NCI-H2081 treated with DMSO at 0.1 percent for 48 hours (cell line): ENCODE data around the gene CGB8.
"Not testable (repeated sequence)": the region's sequence is repeated elsewhere in the genome, so short reads cannot be mapped to it uniquely, and the experiment has no call there.

Source experiments
- DNase-seq: peaks from one replicate; lab custom pipeline; 2025; lab: John Stamatoyannopoulos, UW

Gene CGB8

DNA sequence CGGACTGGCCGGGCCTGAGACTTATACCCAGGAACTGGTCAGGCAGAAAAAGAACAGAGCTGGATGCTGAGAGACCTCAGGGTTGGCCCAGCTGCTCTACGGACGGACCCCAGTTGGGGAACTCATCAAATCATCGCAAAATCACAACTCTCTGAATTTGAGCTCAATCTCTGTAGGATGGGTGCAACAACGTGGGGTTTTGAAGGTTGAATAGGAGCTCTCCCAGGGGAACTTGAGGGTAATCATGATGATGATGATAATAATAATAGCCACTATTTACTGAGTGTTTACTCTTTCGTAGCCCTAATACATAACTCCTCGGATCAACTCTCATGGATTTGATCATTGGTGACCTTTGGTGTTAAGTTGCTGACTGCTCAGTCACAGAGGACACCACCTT is 18.6 kb downstream of the CGB8 start:
- not testable (repeated sequence) for DNase-seq

DNA sequence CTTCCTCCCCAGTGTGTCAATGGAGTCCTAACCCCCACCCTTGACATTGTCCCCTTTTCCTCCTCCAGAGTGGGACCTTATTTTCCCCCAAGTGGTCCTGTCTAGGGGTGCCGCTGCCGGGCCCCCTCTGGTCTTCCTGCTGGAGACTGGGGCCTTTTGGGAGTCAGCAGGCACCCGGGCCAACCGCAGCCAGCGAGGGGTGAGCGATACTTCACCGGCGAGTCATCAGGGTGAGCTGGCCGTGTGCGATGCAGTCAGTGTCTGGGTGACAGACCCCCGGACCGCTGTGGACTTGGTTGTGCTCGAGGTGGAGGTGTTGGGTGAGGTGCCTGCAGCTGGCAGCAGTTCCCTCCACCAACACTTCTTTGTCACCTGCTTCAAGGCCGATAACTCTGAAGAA is 19.2 kb downstream of the CGB8 start:
- not testable (repeated sequence) for DNase-seq

DNA sequence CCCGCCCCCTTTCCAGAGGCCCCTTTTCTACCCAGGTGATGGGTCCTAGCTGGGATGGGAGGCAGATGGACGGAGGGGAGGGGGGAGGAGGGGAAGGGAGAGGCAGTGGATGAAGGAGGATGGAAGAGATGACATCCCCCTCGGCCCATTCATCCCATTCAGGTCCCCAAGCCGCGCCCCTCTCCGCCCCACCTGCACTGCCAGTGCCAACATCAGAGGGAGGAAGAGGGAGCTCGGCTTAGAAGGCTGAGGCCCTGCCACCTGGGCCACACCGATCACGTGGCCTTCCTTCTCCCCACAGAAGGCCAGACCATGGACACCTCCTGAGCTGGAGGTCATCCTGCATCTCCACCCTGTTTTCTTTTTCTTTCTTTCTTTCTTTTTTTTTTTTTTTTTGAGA is 20.2 kb downstream of the CGB8 start:
- not testable (repeated sequence) for DNase-seq

DNA sequence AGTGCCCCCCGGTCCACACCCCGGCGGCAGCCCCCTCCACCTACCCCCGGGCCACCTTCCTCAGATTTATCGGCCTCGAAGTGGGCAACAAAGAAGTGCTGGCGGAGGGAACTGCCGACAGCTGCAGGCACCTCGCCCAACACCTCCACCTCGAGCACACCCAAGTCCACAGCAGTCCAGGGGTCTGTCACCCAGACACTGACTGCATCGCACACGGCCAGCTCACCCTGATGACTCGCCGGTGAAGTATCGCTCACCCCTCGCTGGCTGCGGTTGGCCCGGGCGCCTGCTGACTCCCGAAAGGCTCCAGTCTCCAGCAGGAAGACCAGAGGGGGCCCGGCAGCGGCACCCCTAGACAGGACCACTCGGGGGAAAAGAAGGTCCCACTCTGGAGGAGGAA is 23.3 kb downstream of the CGB8 start:
- not testable (repeated sequence) for DNase-seq

DNA sequence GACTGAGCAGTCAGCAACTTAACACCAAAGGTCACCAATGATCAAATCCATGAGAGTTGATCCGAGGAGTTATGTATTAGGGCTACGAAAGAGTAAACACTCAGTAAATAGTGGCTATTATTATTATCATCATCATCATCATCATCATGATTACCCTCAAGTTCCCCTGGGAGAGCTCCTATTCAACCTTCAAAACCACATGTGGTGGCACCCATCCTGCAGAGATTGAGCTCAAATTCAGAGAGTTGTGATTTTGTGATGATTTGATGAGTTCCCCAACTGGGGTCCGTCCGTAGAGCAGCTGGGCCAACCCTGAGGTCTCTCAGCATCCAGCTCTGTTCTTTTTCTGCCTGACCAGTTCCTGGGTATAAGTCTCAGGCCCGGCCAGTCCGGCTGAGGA is 23.8 kb downstream of the CGB8 start:
- not testable (repeated sequence) for DNase-seq

DNA sequence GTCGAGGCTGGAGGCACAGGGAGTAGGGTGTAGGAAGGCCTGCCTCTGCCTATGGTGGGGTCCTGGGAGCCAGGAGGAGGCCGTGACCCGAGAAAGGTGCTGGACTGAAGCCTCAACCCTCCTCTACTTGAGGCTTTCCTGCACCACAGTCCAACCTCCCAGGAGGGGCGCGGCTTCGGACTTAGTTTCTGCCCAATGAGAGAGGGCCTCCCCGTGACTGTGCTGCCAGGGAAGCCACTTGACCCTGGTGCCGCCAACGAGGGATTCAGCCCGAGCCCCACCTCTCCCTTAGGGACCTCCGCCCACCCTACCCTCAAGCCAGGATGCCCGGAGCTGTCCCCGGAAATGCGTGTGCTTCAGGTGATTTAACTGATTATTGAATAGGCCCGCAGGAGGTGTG is 24.7 kb downstream of the CGB8 start, which contains the start of gene CGB3:
Gene CGB3 (minus strand): TSS at position 101 of the 400 bp plus-strand sequence. CDS start 362 bp downstream, outside the sequence.
- DNase-seq, result not testable (repeated sequence)

DNA sequence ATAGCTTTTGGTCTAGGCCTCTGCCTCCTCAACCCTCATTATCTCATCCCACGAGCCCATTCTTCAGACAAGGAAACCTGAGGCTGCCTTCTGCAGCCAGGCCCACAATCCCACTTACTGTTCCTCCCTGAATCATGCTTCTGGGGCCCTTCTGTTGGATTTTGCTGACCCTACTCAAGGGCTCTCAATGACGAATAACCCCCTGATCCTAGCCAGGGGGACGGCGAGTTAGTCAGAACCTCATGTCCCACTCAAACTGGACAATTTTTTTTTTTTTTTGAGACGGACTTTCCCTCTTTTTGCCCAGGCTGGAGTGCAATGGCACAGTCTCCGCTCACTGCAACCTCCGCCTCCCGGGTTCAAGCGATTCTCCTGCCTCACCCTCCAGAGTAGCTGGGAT is 26.8 kb downstream of the CGB8 start:
- no peak for DNase-seq

DNA sequence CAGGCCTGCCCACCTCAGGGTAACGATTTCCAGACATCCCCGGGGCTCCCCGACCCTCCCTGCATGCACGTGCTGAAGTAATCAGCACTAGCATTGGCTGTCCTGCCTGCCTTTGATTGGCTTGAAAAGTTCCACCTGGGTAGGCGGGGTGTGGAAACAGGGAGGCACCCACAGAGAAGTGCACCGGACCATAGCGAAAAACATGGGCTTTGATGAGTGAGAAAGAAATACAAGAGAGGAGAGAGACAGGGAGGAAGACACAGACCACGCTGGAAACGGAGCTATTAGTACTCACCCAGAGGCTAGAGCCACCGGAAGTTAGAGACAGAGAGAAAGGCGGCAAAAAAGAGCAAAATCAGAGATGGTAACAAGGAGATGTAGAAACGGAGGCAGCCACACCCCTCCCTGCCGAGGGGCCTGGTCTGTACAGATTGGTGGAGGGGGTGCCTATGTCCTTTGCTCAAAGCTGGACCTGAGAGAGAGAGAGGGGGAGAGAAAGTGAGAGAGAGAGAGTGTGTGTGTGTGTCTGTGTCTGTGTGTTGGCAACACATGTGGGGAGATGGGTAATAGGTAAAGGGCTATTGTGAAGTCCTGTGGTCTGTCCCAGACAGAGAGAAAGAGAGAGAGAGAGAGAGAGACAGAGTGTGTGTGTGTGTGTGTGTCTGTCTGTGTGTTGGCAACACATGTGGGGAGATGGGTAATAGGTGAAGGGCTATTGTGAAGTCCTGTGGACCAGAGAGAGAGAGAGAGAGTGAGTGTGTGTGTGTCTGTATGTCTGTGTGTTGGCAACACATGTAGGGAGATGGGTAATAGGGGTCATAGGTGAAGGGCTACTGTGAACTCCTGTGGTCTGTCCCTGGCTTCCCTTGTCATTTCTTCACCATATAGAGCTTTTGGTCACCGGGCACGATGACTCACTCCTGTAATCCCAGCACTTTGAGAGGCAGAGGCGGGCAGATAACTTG is 27.7 kb downstream of the CGB8 start:
- no peak for DNase-seq

DNA sequence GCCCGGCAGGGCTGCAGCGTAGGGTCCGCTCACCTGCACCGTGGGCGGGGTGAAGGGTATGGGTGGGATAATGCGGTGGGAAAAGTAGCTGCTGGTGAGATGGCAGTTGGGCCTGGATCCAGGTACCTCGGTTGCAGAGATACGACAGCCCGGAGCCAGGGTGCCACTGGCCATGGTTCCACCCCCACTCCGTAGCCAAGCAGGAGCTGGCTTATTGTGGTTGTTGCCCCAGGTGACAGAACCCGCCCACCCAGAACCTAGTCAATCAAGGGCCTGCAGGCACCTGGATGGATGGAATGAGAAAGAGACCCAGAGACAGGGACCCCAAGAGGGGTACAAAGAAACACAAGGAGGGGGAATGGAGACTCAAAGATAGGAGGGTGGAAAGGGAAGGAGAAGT is 28.6 kb downstream of the CGB8 start:
- DNase-seq, result no peak

DNA sequence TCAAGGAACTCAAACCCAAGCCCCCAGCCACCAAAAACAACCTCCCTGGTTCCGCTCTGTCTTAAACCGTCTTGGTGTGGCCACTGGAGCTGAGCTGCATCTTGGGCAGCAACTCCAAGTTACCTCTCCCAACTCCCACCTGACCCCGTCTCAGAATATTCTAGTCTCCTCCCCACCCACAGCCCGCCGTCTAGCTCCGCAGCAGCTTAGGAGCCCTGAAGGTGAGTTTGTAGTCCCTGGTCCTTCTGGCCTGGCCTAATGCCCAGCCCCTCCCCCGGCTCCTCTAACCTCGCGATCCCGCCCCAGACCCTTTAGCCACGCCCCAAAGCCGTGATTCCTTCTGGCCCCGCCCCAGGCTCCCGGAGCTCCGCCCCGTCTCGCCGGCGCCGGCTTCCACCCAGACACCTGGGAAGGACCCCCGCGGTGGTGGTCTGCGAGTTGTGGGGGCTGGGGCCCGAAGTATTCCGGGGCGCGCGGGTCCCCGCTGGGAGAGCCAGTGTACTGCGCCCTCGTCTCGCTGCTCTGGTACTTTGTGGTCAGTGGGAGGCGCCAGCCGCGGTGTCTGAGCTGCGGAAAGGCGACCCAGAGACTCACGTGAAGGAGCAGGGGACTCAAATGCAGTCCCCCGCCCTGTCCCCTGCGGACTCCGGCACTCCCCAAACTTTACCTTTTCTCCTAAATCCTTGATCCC is 29.5 kb downstream of the CGB8 start:
- DNase-seq, result no peak

DNA sequence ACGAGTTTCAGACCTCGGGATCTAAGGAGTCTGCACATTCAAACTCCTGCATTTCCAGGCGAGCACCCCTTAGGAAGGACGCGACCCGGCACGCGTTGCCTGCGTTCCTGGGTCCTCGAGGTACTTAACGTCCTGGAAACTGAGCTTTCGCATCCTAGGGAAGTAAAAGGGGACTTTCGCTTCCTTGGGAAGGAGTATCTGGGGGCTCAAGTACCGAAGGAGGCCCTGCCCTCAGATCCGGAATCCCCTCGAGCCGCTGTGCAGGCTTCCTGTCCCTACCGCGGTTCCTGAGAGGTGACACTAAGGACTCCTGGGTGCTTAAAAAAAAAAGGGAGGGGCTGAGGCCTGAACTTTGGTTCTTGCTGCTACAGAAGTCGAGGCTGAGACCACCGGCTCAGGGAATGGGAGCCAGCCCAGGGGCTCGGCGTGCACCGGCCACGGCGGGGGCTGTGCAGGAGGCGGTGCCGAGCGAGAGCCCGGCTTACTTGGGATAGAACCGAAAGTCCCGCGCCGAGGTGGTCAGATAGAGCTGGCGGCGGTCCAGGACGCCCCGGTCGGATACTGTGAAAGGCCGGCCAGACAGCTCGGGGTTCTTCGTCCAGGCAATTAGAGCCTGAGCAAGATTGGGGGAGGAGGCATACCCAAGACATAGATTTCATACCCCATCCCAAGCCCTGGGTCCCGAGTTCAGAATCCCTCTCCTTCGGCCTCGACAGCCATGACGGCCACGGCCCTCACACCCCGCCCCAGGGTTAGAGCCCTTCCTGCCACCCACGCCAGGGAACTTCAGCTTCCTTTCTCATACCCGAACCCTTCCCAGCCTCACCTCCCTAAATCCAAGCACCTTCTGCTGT is 30.3 kb downstream of the CGB8 start:
- not testable (repeated sequence) for DNase-seq

DNA sequence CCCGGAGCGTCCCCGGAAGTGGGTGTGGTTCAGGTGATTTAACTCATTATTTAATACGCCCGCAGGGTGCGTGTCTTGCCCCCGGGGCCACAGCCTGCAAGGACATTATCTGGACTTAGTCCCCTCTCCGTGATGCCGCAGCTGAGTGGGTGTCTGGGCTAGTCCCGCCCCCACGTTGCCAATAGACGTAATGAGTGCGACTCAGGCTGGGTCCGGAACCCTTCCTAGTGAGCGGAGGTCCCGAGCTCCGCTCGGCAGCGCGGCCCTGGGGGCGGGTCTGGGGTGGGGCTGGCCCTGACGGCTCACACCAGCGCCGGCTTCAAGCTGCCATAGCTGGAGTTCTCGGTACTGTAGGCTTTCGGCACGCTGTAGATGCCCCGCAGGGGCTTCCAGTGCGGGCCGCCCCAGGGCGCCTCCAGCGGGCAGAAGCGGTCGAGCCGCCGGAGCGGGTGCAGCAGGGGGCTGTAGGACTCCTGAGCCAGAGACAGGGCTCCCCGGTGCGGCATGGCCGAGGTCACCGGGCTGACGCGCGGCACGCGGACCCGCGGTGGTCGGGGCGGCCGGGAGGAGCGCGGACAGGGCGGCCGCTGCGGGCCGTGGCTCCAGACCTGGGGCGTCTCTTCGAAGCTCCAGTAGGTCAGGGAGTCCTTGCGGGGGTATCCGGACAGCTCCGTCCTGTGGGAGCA is 31.1 kb downstream of the CGB8 start:
- DNase-seq, result no peak

DNA sequence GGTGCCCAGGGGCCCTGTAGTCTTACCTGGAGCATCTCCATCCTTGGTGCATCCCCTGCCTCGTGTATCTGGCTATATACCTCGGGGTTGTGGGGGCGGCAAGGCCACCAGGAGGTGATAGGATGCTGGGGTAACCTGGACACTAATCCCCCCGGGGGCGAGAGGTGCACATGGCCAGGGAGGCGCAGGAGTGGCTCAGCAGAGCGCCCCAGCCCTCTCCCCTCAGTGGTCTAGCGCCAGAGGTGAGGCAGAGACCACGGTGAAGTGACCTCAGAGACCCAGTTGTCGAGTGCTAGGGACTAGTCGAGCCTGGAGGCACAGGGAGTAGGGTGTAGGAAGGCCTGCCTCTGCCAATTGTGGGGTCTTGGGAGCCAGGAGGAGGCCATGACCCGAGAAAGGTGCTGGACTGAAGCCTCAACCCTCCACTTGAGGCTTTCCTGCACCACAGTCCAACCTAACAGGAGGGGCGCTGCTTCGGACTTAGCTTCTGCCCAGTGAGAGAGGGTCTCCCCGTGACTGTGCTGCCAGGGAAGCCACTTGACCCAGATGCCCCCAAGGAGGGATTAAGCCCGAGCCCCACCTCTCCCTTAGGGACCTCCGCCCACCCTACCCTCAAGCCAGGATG is 31.8 kb downstream of the CGB8 start, which contains the start of gene LHB:
Gene LHB (minus strand): TSS at position 51 of the 625 bp plus-strand sequence. CDS start 10 bp downstream, at position 41.
- no peak for DNase-seq

DNA sequence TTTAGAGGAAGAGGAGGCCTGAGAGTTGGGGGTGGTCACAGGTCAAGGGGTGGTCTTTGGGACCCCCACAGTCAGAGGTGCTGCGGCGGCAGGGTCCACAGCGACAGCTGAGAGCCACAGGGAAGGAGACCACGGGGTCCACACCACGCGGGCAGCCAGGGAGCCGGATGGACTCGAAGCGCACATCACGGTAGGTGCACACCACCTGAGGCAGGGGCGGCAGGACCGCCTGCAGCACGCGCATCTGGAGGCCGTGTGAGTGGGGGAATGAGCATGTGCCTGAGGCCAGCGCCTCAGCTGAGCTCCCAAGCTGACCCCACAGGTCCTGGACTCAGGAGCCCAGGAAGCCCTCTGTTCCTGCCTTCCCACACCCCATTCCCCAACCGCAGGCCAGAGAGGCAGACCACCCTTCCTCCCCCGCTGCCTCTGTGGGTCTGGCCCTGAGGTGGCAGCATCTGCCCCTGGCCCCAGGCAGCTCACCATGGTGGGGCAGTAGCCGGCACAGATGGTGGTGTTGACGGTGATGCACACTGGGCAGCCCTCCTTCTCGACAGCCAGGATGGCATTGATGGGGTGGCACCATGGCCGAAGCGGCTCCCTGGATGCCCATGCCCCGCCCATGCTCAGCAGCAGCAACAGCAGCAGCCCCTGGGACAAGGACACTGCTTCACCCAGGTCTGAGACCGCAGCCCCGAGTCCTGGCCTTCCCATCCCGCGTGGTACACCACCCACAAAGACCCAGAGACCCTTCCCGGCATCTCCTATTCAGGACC is 32.7 kb downstream of the CGB8 start:
- no peak for DNase-seq

DNA sequence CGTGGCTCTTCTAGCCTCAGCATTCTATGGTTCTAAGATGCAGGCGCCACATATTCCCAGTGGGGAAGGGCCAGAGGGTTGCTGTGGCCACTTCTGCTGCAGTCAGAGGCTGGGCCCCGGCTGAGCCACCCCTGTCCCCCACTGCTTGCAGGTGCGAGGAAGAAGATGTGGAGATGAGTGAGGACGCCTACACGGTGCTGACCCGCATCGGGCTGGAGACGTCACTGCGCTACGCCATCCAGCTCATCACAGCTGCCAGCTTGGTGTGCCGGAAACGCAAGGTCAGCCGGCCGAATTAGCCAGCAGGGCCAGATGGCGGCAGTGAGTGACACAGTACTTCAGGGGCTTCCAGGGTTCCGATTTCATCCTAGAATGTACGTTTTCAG is 34.0 kb downstream of the CGB8 start:
- DNase-seq, result no peak

DNA sequence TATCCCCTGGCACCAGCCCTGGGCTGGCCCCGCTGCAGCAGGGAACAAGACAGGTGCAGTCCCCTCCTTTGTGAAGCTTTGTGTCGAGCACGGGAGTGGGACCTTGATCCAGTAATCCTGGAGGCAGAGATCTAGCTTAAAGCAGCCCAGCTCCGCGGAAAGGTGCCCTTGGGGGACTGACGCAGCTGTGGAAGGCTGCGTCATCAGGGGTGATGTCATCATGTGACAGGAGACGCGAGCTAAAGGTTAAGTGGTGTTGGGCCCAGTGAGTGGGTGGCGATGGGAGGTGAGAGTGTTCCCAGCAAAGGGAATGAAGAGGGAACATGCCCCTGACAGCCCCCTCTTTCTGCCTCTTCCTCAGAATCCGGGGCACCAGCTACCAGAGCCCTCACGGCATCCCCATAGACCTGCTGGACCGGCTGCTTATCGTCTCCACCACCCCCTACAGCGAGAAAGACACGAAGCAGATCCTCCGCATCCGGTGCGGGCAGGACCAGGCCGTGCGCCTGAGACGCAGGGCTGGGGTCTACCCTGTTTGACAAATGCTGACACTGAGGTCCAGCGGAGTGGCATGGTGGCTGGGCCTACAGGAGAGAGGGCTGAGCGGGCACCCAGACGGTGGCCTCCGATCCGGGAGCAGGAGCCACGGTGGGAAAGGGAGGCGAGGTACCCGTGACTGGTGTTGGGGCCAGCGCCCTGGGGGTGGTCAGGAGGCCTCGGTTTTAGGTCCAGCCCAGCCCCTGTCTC is 34.6 kb downstream of the CGB8 start:
- DNase-seq, result no peak

DNA sequence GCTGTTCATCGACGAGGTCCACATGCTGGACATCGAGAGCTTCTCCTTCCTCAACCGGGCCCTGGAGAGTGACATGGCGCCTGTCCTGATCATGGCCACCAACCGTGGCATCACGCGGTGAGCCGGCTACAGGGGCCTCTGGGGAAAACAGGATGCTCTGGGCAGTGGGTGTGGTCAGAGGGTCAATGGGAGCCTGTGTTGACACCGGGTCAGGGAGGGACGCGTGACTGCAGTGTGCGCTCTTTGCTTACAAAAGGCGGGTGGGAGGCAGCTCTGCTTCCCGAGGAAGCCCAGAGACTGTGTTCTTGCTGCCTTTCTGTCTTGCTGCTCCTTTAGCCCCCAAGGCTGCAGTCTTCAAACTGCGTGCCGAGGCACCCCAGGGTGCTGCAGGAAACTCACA is 37.7 kb downstream of the CGB8 start:
- no peak for DNase-seq

DNA sequence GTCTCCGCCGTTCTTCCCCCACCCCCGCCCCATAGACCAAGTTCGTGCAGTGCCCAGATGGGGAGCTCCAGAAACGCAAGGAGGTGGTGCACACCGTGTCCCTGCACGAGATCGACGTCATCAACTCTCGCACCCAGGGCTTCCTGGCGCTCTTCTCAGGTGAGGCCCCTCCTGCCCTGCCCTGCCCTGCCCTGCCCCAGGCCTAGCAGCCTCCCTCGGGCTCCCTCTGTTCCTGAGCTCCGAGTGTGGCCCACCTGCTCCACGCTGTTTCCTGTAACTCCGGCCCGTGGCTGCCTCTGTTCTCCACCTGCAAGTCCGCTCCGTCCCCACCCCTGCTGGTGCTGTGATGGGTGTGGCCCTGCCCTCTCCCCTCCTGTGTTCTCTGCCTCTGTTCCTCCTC is 38.5 kb downstream of the CGB8 start:
- DNase-seq, result no peak

DNA sequence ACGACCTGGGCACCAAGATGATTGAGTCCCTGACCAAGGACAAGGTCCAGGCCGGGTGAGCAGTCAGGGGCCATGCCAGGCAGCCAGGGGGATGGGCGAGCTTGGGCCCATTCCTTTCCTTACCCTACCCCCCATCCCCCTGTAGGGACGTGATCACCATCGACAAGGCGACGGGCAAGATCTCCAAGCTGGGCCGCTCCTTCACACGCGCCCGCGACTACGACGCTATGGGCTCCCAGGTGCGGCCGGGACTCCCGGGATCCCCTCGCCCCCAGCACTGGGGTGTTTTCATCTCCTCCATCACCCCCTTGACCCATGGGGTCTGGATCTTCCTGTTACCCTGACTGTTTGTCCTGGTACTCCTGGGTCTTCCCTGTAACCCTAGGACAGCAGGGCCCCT is 39.1 kb downstream of the CGB8 start:
- no peak for DNase-seq
